Measurements from ENCODE around the gene CYP4F2. TPM values are rescaled to one million over a fixed set of nuclear protein-coding genes. Genes with fewer than 3 reads are reported as not detected.

The CYP4F2 gene
- total and polyA plus RNA-seq, 10 of the 15 experiments (the other 5 are each of a cell fraction or from before 2014, with no cell fraction given) = 0.08 to 3.5 (median 0.63) TPM

DNA sequence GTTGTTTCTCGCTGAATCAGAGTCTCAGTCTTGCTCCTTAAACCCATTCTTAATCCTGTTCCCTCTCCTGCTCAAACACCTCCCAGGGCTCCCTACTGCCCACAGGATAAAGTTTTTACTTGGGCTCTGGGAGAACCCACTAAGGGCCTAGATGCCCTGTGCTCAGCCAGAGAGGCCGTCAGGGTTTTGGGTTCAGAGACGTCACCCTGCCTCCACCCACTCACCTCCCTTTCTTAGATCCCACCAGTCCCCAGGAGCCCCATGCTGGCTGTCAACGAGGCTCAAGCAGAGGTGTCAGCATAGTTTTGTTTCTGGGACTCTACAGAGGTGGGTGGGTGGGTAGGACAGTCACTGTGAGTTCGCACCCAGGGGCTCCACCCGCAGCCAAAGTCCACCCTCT lies 15.5 kb upstream of the CYP4F2 start:
- H3K79me2 ChIP-seq (ENCODE audit: control insufficient read depth, insufficient read depth, low read length) = no peaks in the 10 kb centered on the region
- CTCF ChIA-PET = no interaction called here
- ATAC-seq (no peak), FAIRE-seq (no peak), DNase-seq (ENCODE audit: low read depth, low spot score) (no peak)
- H3K4me1 ChIP-seq (ENCODE audit: control insufficient read depth, insufficient read depth, low read length) = no peaks in the 10 kb centered on the region
- no peak overlapping the region for H3K4me2 ChIP-seq (ENCODE audit: control insufficient read depth, insufficient read depth)
- no peak overlapping the region for H3K27ac ChIP-seq (ENCODE audit: control insufficient read depth, insufficient read depth)
- 30% methylated on average over 6 of the region's 6 CpGs for WGBS (ENCODE audit: insufficient coverage, insufficient replicate concordance, low lambda C conversion rate, missing lambda C conversion rate)
- no peak overlapping the region for H2AFZ ChIP-seq (ENCODE audit: control insufficient read depth, low read depth, low read length)
- SMC1A ChIA-PET (ENCODE audit: uncharacterized antibody, unreplicated experiment) = no interaction called here
- H4K20me1 ChIP-seq (ENCODE audit: control insufficient read depth, insufficient read depth) = no peaks in the 10 kb centered on the region
- peaks cover 1 to 4% of the 10 kb centered on the region in 2 experiments; a peak in 3 of 4 replicates for H3K27me3 ChIP-seq (replicated peaks in 1 of 2; ENCODE audit: control insufficient read depth in 2 of 2, insufficient read depth in 2 of 2, low read length in 1 of 2)
- H3K9ac ChIP-seq (ENCODE audit: control insufficient read depth, insufficient read depth, low read length) = no peak overlapping the region
- H3K9me3 ChIP-seq (replicated peaks; ENCODE audit: control insufficient read depth, insufficient read depth, low read length) = no peaks in the 10 kb centered on the region; the same call in 2 of the 3 replicates
- H3K4me3 ChIP-seq = no peak overlapping the region
- RAD21 ChIA-PET (ENCODE audit: unreplicated experiment) = no interaction called here
- intact Hi-C loops (cut with micrococcal nuclease; ENCODE audit: unreplicated experiment) = no loop called here
- POLR2A ChIA-PET = no interaction called here
- BruUV-seq (replicated peaks) = no TSS peak
- in situ Hi-C loops (cut with MboI) = no loop called here
- TF ChIP-seq MYB (IDR thresholded peaks at IDR 0.05; ENCODE audit: borderline replicate concordance, low read depth, low read length) (no peak), NRF1 (conservative IDR thresholded peaks at IDR 0.05; ENCODE audit: low read depth, low read length) (no peak), SKIL (IDR thresholded peaks at IDR 0.05; ENCODE audit: low read depth, poor library complexity, severe bottlenecking) (no peak), CHD2 (IDR thresholded peaks at IDR 0.05; ENCODE audit: borderline replicate concordance, low read depth, low read length) (no peak), EGR1 (IDR thresholded peaks at IDR 0.05; ENCODE audit: borderline replicate concordance in 1 of 2, low read depth in 2 of 2, low read length in 2 of 2) (no peak), RELA (IDR thresholded peaks at IDR 0.05; ENCODE audit: borderline replicate concordance, partially characterized antibody) (no peak), SUZ12 (IDR thresholded peaks at IDR 0.05; ENCODE audit: unreplicated experiment) (no peak), RBBP5 (conservative IDR thresholded peaks at IDR 0.05) (no peak), STAT3 (IDR thresholded peaks at IDR 0.05; ENCODE audit: low read depth, low read length) (no peak), FOXM1 (IDR thresholded peaks at IDR 0.05; ENCODE audit: low read depth, low read length) (no peak), BCL11A (IDR thresholded peaks at IDR 0.05; ENCODE audit: low read depth, low read length) (no peak)
- TF ChIP-seq, protein P1, sequence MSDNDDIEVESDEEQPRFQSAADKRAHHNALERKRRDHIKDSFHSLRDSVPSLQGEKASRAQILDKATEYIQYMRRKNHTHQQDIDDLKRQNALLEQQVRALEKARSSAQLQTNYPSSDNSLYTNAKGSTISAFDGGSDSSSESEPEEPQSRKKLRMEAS (IDR thresholded peaks at IDR 0.05; ENCODE audit: low read depth, low read length) = no peak
- H3K36me3 ChIP-seq (ENCODE audit: control insufficient read depth in 2 of 2, insufficient read depth in 2 of 2, low read length in 1 of 2) = no peaks in the 10 kb centered on the region

Data from GM12878 (cell line).